Astrocyte (in vitro differentiated cells and primary cell): ENCODE results near the gene SARDH. TPM values are rescaled to one million over a fixed set of nuclear protein-coding genes. Genes with fewer than 3 reads are reported as not detected.
A peak's percentile ranks its signal among the peaks of the same experiment; 100 is the strongest.

Experiments
- DNase-seq: peaks from one replicate; pipeline ENCODE4 v3.0.0-alpha.2; 2010; ENCODE audit warnings: low read depth
- FAIRE-seq: peaks from 2 replicates; lab custom pipeline; 2011; peaks lifted over from hg19 to GRCh38; lab: Jason Lieb, UNC
- H2AFZ ChIP-seq: 2 replicates; pipeline ENCODE4 v1.6.0; 2012; ENCODE audit warnings: low read depth, low read length, inconsistent platforms
- H3K27ac ChIP-seq: 2 replicates; pipeline ENCODE4 v1.5.1; 2011; ENCODE audit warnings: low read depth, low read length, inconsistent platforms
- H3K27me3 ChIP-seq: 2 replicates; pipeline ENCODE4 v1.6.0; 2011; ENCODE audit warnings: low read length, inconsistent platforms; ENCODE audit not compliant: insufficient read depth
- H3K36me3 ChIP-seq: 2 replicates; pipeline ENCODE4 v1.5.1; 2011; ENCODE audit warnings: low read length, inconsistent platforms; ENCODE audit not compliant: insufficient read depth
- H3K4me1 ChIP-seq: 2 replicates; pipeline ENCODE4 v1.5.1; 2011; ENCODE audit warnings: low read length, inconsistent platforms; ENCODE audit not compliant: insufficient read depth
- H3K4me2 ChIP-seq: 2 replicates; pipeline ENCODE4 v1.6.0; 2012; ENCODE audit warnings: low read length, inconsistent platforms
- H3K4me3 ChIP-seq: 2 replicates; pipeline ENCODE4 v1.5.1; 2011; ENCODE audit warnings: low read depth, mild to moderate bottlenecking, low read length, inconsistent platforms; ENCODE audit not compliant: insufficient read depth
- H3K79me2 ChIP-seq: 2 replicates; pipeline ENCODE4 v1.6.0; 2012; ENCODE audit warnings: mild to moderate bottlenecking, low read length, inconsistent platforms; ENCODE audit not compliant: insufficient read depth
- H3K9ac ChIP-seq: 2 replicates; pipeline ENCODE4 v1.6.0; 2012; ENCODE audit warnings: mild to moderate bottlenecking, low read length, inconsistent platforms
- H3K9me3 ChIP-seq: 2 replicates; pipeline ENCODE4 v1.5.1; 2012; ENCODE audit warnings: low read depth, mild to moderate bottlenecking, low read length, inconsistent platforms; ENCODE audit not compliant: insufficient read depth
- H4K20me1 ChIP-seq: 2 replicates; pipeline ENCODE4 v1.6.0; 2012; ENCODE audit warnings: low read length, inconsistent platforms; ENCODE audit not compliant: insufficient read depth
- H3K27ac Mint-ChIP-seq: one replicate; pipeline ENCODE4 v1.8.0; 2021; ENCODE audit warnings: mild to moderate bottlenecking, mixed read lengths; ENCODE audit not compliant: unreplicated experiment
- H3K27me3 Mint-ChIP-seq: one replicate; pipeline ENCODE4 v1.8.0; 2021; ENCODE audit warnings: low read depth, mixed read lengths; ENCODE audit not compliant: unreplicated experiment
- H3K36me3 Mint-ChIP-seq: one replicate; pipeline ENCODE4 v1.8.0; 2021; ENCODE audit warnings: low read depth, mixed read lengths; ENCODE audit not compliant: unreplicated experiment
- H3K4me1 Mint-ChIP-seq: one replicate; pipeline ENCODE4 v1.8.0; 2021; ENCODE audit warnings: low read depth, mixed read lengths; ENCODE audit not compliant: unreplicated experiment
- H3K4me3 Mint-ChIP-seq: one replicate; pipeline ENCODE4 v1.8.0; 2021; ENCODE audit warnings: mild to moderate bottlenecking, moderate library complexity, mixed read lengths; ENCODE audit not compliant: unreplicated experiment
- H3K9me3 Mint-ChIP-seq: one replicate; pipeline ENCODE4 v1.8.0; 2021; ENCODE audit warnings: mild to moderate bottlenecking, mixed read lengths; ENCODE audit not compliant: unreplicated experiment
- EZH2 ChIP-seq: IDR thresholded peaks from 2 replicates; pipeline ENCODE4 v1.6.1; 2012; ENCODE audit warnings: mild to moderate bottlenecking, low read length, inconsistent platforms; ENCODE audit not compliant: insufficient read depth
- total RNA-seq: library from RNA; stranded (reverse); gene quantifications from 2 replicates; pipeline ENCODE4 v1.2.1, GENCODE V29; 2021
- TF ChIP-seq, protein P1 (sequence below): IDR thresholded peaks from 2 replicates; pipeline ENCODE4 v1.5.1; 2011; ENCODE audit warnings: low read depth, mild to moderate bottlenecking, inconsistent platforms, low read length, moderate library complexity; ENCODE audit not compliant: insufficient read depth

Gene SARDH
- total RNA-seq, 1 donor from 2014 or later: 2.8 TPM

- Mint-ChIP-seq H3K4me3 (peak overlapping the region; percentile 57), H3K36me3 (no peaks in the 10 kb centered on the region), H3K9me3 (no peaks in the 10 kb centered on the region), H3K4me1 (peaks cover 5% of the 10 kb centered on the region), H3K27me3 (peaks cover 64% of the 10 kb centered on the region), H3K27ac (no peak overlapping the region)
- Histone ChIP-seq H3K36me3 (no peaks in the 10 kb centered on the region), H2AFZ (peak overlapping the region; percentile 59), H3K27me3 (peaks cover 15% of the 10 kb centered on the region), H3K9me3 (no peaks in the 10 kb centered on the region), H3K27ac (no peak overlapping the region), H3K79me2 (no peaks in the 10 kb centered on the region), H3K4me1 (peaks cover 11% of the 10 kb centered on the region), H3K4me3 (peak overlapping the region; percentile 35), H3K9ac (no peak overlapping the region), H4K20me1 (no peaks in the 10 kb centered on the region), H3K4me2 (peak overlapping the region; percentile 81)
- FAIRE-seq: no peak
- peak; percentile 27 for DNase-seq
- no peak for TF ChIP-seq EZH2
- TF ChIP-seq, protein P1, sequence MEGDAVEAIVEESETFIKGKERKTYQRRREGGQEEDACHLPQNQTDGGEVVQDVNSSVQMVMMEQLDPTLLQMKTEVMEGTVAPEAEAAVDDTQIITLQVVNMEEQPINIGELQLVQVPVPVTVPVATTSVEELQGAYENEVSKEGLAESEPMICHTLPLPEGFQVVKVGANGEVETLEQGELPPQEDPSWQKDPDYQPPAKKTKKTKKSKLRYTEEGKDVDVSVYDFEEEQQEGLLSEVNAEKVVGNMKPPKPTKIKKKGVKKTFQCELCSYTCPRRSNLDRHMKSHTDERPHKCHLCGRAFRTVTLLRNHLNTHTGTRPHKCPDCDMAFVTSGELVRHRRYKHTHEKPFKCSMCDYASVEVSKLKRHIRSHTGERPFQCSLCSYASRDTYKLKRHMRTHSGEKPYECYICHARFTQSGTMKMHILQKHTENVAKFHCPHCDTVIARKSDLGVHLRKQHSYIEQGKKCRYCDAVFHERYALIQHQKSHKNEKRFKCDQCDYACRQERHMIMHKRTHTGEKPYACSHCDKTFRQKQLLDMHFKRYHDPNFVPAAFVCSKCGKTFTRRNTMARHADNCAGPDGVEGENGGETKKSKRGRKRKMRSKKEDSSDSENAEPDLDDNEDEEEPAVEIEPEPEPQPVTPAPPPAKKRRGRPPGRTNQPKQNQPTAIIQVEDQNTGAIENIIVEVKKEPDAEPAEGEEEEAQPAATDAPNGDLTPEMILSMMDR: no peak
These were observed 79.4 kb downstream of the SARDH start for GRCh38 chr9:133658442-133659431.

GRCh38 chr9:133657120-133657661 is 81.0 kb downstream of the SARDH start:
- TF ChIP-seq, protein P1: no peak
- TF ChIP-seq EZH2: no peak
- Histone ChIP-seq H4K20me1 (no peaks in the 10 kb centered on the region), H3K4me1 (peaks cover 11% of the 10 kb centered on the region), H3K36me3 (no peaks in the 10 kb centered on the region), H3K4me3 (no peak overlapping the region), H2AFZ (no peak overlapping the region), H3K9me3 (no peaks in the 10 kb centered on the region), H3K79me2 (no peaks in the 10 kb centered on the region), H3K27me3 (peaks cover 15% of the 10 kb centered on the region), H3K27ac (no peak overlapping the region), H3K4me2 (no peak overlapping the region), H3K9ac (no peak overlapping the region)
- Mint-ChIP-seq H3K36me3 (no peaks in the 10 kb centered on the region), H3K4me3 (no peak overlapping the region), H3K9me3 (no peaks in the 10 kb centered on the region), H3K27me3 (peaks cover 67% of the 10 kb centered on the region), H3K27ac (no peak overlapping the region), H3K4me1 (peaks cover 5% of the 10 kb centered on the region)
- DNase-seq (peak; percentile 17), FAIRE-seq (no peak)
